Panc1 (cell line): ENCODE data around the gene PRPH. TPM values are rescaled to one million over a fixed set of nuclear protein-coding genes. Genes with fewer than 3 reads are reported as not detected.
"Not testable (repeated sequence)": the region's sequence is repeated elsewhere in the genome, so short reads cannot be mapped to it uniquely, and the experiment has no call there.

Source experiments
- ATAC-seq: fragments of 200-7000 bp; cut with Tn5 transposase; 2 replicates; pipeline ENCODE4 v1.9.1; 2020; ENCODE audit warnings: mild to moderate bottlenecking, moderate library complexity
- BruUV-seq: library from RNA; stranded (reverse); fragments of 400-500 nt; replicated peaks from 2 replicates; lab custom pipeline; 2021; lab: Mats Ljungman, UMichigan
- CTCF ChIA-PET: fragments of 300-600 bp; sonication (Branson Sonifier 250); formaldehyde crosslinking; loops from one replicate; lab custom pipeline; 2022; ENCODE audit warnings: antibody characterized with exemption; lab: Charles Lee
- POLR2A ChIA-PET: fragments of 300-600 bp; sonication (Branson Sonifier 250); formaldehyde crosslinking; loops from one replicate; lab custom pipeline; 2022; ENCODE audit warnings: antibody characterized with exemption; lab: Charles Lee
- DNase-seq: peaks from one replicate; pipeline ENCODE4 v3.0.0-alpha.2; 2010; ENCODE audit warnings: low read depth, low spot score
- H3K27ac ChIP-seq: 2 replicates; pipeline ENCODE4 v1.5.1; 2011; ENCODE audit warnings: mild to moderate bottlenecking, low read length, inconsistent platforms
- H3K27me3 ChIP-seq: fragments of 200-500 bp; sonication (Bioruptor generic); 2 replicates; pipeline ENCODE4 v1.6.0; 2014; ENCODE audit warnings: low read length, inconsistent platforms; ENCODE audit not compliant: control insufficient read depth, insufficient read depth
- H3K36me3 ChIP-seq: fragments of 200-500 bp; sonication (Bioruptor generic); 2 replicates; pipeline ENCODE4 v1.5.1; 2014; ENCODE audit warnings: inconsistent platforms, mild to moderate bottlenecking, low read length, moderate library complexity; ENCODE audit not compliant: control insufficient read depth, insufficient read depth
- H3K4me1 ChIP-seq: 2 replicates; pipeline ENCODE4 v1.5.1; 2011; ENCODE audit warnings: inconsistent platforms, mild to moderate bottlenecking, low read length, moderate library complexity; ENCODE audit not compliant: control insufficient read depth, insufficient read depth
- H3K4me3 ChIP-seq, 2 experiments: 2 replicates each; pipeline ENCODE4 v1.5.1; 2011 to 2012; ENCODE audit warnings: low read depth in 2 of 2, low read length in 2 of 2, mild to moderate bottlenecking in 2 of 2, inconsistent platforms in 1 of 2, moderate library complexity in 1 of 2
- H3K9me3 ChIP-seq: fragments of 200-500 bp; sonication (Bioruptor generic); 2 replicates; pipeline ENCODE4 v1.5.1; 2014; ENCODE audit warnings: low read depth, mild to moderate bottlenecking, inconsistent platforms, low read length, moderate library complexity; ENCODE audit not compliant: control insufficient read depth, insufficient read depth
- CTCF ChIP-seq: fragments of 450-650 bp; IDR thresholded peaks from 2 replicates; pipeline ENCODE4 v1.5.1; 2017; ENCODE audit warnings: mild to moderate bottlenecking
- POLR2AphosphoS5 ChIP-seq: IDR thresholded peaks from 2 replicates; pipeline ENCODE4 v1.6.1; 2012; ENCODE audit warnings: mild to moderate bottlenecking, low read depth, low read length, moderate library complexity
- REST ChIP-seq, 2 experiments: IDR thresholded peaks; 2 replicates each; pipeline ENCODE4 v1.6.1; 2011 to 2012; ENCODE audit warnings: low read depth in 2 of 2, control low read depth in 1 of 2, low read length in 1 of 2, mild to moderate bottlenecking in 1 of 2, moderate library complexity in 1 of 2; ENCODE audit not compliant: insufficient read depth in 1 of 2
- SIN3A ChIP-seq: IDR thresholded peaks from 2 replicates; pipeline ENCODE4 v1.6.1; 2012; ENCODE audit warnings: low read depth, mild to moderate bottlenecking, low read length, moderate library complexity, borderline replicate concordance; ENCODE audit not compliant: insufficient read depth
- TCF7L2 ChIP-seq: IDR thresholded peaks from 2 replicates; pipeline ENCODE4 v1.6.1; 2011; ENCODE audit warnings: mild to moderate bottlenecking, low read depth, low read length, inconsistent platforms
- in situ Hi-C: cut with HindIII; loops from 2 replicates; pipeline ENCODE4 v1.10.0; 2016; ENCODE audit warnings: low sequenced_read_pairs, low pct_unique_long_range_greater_than_20kb
- intact Hi-C: fragments of 100-400 bp; cut with micrococcal nuclease; formaldehyde crosslinking; loops from one replicate; pipeline ENCODE4 v1.10.0; 2022; ENCODE audit not compliant: unreplicated experiment
- total RNA-seq: library from RNA; stranded (reverse); gene quantifications from one replicate; pipeline ENCODE4 v1.2.1, GENCODE V29; 2021; ENCODE audit not compliant: unreplicated experiment

PRPH gene
- total RNA-seq, 1 experiment from 2014 or later = 0.39 TPM

GRCh38 chr12:49282302-49282701 is 12.6 kb upstream of the PRPH start:
- no peak for TF ChIP-seq SIN3A
- TF ChIP-seq REST (IDR thresholded peaks at IDR 0.05; ENCODE audit: insufficient read depth in 1 of 2, low read depth in 2 of 2, low read length in 1 of 2) = no peak
- TF ChIP-seq TCF7L2 = no peak
- no peak for TF ChIP-seq CTCF
- TF ChIP-seq POLR2AphosphoS5 = no peak

GRCh38 chr12:49282740-49283375 is 12.1 kb upstream of the PRPH start:
- DNase-seq, in situ Hi-C loops, BruUV-seq, ATAC-seq, H3K27me3 ChIP-seq, H3K4me1 ChIP-seq, H3K36me3 ChIP-seq, H3K27ac ChIP-seq, H3K4me3 ChIP-seq, intact Hi-C loops, H3K9me3 ChIP-seq: not testable (repeated sequence)
- ChIA-PET CTCF (interaction anchor here (0.6 kb wide), 1 partner anchor 74 kb away, joined by 4 read pairs; no protein-coding TSS in a partner anchor), POLR2A (interaction anchor here (0.7 kb wide), 1 partner anchor 12 kb away, joined by 5 read pairs; the partner anchor contains the start of gene PRPH)

More at GRCh38 chr12:49282302-49282701, 12.6 kb upstream of the PRPH start:
- ChIA-PET CTCF (interaction anchor here (0.6 kb wide), 1 partner anchor 74 kb away, joined by 4 read pairs; no protein-coding TSS in a partner anchor), POLR2A (interaction anchor here (0.7 kb wide), 1 partner anchor 13 kb away, joined by 5 read pairs; the partner anchor contains the start of gene PRPH)
- intact Hi-C loops = no loop called here
- Histone ChIP-seq H3K4me3 (no peak overlapping the region), H3K27ac (no peak overlapping the region), H3K9me3 (no peaks in the 10 kb centered on the region), H3K27me3 (no peaks in the 10 kb centered on the region), H3K4me1 (no peaks in the 10 kb centered on the region), H3K36me3 (no peaks in the 10 kb centered on the region)
- ATAC-seq (no peak), DNase-seq (no peak)
- no TSS peak for BruUV-seq
- in situ Hi-C loops = no loop called here
